GM19025 (cell line): ENCODE measurements around the gene MIPOL1.
"Not testable (repeated sequence)": the region's sequence is repeated elsewhere in the genome, so short reads cannot be mapped to it uniquely, and the experiment has no call there.

Experiments used
- ATAC-seq: cut with Tn5 transposase; IDR thresholded peaks from one replicate; pipeline ENCODE4 v1.9.1; 2021; ENCODE audit warnings: mild to moderate bottlenecking, low read depth, moderate library complexity; ENCODE audit not compliant: unreplicated experiment

The MIPOL1 gene

DNA sequence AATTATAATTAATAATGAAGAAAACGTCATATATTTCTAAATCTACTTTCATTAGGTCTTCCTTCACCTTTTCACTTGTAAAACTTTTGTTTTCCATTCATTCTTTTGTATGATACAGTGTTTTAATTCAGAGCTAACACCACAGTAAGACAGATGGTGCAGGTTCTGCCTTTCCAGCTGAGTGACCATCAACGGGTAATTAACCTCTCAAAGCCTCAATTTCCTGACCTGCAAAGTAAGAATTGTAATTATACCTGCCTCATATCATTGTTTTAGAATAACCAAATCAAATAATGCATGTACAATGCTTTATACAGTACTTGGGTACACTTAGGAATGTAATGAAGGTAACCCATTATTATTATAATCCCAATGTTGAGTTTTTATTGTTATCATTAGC lies 239.8 kb downstream of the MIPOL1 start:
- no peak for ATAC-seq

DNA sequence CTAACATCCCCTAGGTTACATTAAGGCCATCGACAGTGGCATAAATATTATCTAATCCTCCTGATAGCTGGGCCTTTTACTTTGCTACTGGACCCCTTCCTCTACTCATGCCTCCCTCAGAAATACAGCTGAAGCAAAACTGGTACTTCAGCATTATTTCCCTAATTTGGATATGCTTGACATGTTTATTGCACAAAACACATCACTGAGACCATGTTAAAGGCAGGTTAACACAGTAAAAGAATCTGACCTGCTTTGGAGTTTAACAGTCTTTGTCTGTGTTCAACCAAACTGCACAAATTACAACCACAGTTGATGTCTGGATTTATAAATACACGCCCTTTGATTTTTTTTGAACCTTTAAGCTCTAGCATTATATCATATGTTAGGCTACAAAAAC lies 240.7 kb downstream of the MIPOL1 start:
- ATAC-seq, result no peak

DNA sequence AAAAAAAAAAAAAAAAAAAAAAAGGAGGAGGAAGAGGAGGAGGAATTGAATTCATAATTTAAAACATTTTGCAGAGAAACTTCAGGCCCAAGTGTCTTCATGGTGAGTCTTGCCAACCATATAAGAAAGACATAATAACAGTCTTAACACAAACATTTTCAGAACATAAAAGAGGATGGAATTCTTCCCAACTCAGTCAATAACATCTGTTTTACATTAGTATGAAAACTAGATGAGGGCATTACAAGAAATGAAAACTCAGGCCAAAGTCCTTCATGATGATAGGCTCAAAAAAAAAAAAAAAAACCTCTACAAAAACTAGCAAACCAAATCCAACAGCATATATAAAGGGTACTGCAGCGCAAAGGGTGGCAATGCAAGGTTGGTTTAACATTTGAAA lies 245.7 kb downstream of the MIPOL1 start:
- ATAC-seq, result no peak

DNA sequence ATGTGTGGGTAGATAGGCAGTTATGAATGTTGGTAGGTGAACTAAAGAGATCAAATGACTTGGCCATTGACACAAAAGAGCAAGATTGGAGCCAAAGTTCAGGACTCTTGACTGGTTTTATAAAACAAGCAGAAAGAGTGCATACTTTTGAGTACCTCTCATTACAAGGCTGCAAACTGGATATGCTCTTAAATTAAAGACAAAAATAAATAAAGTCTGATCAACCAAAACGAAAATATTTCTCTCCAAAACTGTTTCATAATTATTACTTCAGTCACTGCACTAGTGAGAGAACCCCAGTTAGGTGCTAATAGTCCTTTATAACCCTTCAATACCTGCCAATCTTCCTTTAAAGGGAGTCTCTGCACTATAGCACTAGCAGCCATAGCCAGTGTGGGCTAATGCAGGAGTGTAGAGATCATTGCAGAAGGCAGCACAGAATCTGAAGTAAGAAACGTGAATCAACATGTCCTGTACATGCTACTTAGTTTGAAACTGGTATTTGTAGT lies 250.2 kb downstream of the MIPOL1 start:
- no peak for ATAC-seq

DNA sequence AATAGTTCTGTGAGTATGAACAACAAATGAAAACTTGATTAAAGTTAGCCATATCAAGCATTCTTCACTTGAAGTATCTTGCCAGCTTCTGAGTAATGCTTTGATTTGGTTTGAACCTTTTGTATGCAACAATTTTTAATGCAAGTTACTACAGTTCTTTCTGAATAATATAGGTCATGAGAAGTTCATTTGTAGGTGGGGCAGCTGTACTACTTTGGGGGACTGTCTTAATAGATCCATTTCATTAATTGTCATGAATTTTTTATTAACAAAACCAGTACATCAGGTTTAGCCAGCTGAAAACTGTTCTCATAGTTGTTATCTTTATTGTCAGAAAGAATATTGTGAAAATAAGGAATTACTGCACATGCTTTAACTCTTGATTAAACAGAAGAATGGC lies 254.6 kb downstream of the MIPOL1 start:
- no peak for ATAC-seq

DNA sequence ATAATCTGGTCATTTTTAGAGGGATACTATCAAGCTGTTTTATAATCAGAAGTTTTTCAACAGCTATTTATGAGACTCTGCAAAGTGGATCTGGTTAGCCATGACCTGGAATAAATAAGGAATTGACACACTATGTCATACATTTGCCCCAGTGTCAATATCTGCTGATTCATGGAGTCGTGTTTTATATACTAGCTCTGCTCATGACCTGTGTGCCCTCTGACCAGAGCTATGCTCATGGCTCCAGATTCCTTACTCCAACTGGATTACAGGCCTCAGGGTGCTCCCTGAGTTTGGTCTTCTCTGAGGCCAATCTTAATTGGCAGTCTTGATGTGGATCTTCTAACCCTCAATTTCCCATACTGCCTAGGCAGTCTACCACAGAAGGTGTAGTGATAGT lies 256.2 kb downstream of the MIPOL1 start:
- no peak for ATAC-seq

DNA sequence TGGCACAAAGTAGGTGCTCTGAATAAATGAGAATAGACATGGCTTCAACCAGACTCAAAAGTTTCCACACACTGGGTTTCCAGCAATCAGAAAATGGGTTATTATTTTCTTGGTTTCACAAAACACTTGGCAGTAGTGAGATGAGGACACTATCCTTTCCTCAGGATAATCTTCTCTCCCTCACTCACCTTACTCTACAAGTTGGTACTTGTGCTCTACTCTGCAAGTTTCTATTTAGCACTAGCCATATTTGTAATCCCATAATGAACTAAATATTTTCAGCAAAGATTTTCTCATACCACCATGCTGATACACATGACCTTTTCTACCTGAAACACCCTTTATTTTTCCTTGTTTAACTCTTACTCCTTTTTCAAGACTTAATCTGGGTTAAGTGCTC lies 259.6 kb downstream of the MIPOL1 start:
- no peak for ATAC-seq

DNA sequence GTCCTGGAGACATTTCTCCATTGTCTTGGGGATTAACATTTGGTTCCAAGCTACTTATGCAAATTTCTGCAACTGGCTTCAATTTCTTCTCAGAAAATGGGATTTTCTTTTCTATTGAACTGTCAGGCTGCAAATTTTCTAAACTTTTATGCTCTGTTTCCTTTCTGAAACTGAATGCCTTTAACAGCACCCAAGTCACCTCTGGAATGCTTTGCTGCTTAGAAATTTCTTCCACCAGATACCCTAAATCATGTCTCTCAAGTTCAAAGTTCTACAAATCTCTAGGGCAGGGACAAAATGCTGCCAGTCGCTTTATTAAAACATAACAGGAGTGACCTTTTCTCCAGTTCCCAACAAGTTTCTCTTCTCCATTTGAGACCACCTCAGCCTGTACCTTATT lies 264.7 kb downstream of the MIPOL1 start:
- not testable (repeated sequence) for ATAC-seq

DNA sequence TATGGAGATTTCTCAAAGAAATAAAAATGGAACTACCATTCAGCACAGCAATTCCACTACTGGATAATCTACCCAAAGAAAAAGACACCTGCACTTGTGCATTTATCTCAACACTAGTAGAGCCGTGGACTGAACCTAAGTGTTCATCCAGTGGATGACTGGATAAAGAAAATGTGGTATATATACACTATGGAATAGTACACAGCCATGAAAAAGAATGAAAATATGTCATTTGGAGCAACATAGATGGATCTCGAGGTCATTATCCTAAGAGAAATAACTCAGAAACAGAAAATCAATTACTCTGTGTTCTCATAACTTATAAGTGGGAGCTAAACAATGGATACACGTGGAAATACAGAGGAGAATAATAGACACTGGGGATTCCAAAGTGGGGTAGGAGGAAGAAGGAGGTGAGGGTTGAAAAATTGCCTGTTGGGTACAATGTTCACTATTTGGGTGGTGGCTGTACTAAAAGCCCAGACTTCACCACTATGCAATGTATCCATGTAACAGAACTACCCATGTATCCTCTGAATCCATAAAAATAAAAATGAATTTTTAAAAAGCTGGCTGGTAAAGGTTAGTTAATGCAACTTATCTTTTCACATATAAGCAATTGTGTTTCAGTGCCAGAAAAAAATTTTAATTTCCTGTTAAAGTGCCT lies 266.6 kb downstream of the MIPOL1 start:
- no peak for ATAC-seq

DNA sequence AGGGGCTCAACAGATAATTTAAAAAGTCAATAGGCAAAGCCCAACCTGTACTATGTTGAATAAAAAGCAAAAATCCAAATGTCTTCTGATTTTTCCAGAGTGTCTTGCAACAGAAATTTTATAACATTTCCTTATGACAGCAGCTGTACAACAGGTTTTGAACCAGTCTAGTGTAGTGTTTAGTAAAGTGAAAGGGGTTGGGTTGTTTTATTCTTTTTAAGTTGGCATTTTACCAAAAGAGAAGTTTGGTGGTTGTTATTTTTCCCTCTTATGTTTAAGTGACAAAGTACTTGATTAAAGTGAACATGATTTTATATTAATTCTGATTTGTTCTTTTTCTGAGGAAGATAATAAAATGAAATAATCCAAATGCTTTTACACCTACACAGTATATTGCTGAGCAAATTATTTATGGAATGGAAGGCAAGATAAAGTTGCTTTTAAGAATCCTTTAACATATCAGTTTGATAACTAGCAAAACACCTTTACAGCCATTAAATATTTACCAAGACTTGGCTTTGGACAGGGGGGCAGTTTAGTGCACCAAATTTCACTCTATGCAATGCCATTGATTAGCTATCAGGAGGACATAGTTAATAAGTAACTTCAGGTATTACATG lies 268.4 kb downstream of the MIPOL1 start:
- ATAC-seq, result no peak

DNA sequence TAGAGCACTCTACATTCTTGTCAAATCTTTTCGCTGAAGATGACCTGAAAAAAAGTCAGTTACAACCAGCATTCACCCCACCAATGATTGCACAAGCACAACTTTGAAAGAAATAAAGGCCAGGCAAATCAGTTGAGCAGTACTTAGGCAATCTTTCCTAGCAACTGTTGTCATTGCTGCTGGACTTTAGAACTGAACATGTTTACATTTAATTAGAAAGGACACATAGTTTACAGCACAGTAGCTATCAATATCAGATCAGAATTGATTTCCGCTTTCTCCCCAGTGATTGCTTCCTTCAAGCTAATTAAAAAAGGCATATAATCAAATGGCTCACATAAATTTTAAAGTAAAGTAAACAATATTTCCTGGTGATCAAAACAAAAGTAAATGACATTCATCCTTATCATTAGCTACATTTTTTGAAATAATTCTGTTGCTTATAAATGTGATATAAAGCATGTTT lies 268.9 kb downstream of the MIPOL1 start:
- ATAC-seq, result no peak

DNA sequence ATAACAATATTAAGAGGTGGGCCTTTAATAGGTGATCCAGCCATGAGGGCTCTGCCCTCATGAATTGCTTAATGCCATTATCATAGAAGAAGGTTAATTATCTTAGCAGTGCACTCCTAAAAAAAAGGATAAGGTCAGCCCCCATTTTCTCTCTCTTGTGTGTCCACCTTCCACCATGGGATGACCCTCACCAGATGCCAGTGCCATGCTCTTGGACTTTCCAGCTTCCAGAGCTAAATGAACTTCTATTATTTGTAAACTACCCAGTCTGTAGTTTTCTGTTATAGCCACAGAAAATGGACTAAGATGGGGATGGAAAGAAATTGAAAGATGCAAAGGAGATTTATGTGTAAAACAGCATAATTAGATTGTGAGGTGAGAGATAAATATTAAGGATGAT lies 271.9 kb downstream of the MIPOL1 start:
- no peak for ATAC-seq

DNA sequence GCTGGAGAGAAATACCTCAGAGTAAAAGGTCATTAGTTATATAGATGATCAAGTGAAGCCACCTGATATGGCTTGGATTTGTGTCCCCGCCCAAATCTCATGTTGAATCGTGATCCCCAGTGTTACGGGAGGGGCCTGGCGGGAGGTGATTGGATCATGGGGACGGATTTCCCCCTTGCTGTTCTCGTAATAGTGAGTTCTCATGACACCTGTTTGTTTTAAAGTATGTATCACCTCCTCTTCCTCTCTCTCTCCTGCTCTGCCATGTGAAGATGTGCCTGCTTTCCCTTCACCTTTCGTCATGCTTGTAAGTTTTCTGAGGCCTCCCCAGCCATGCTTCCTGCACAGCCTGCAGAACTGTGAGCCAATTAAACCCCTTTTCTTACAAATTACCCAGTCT lies 272.5 kb downstream of the MIPOL1 start:
- ATAC-seq, result no peak

DNA sequence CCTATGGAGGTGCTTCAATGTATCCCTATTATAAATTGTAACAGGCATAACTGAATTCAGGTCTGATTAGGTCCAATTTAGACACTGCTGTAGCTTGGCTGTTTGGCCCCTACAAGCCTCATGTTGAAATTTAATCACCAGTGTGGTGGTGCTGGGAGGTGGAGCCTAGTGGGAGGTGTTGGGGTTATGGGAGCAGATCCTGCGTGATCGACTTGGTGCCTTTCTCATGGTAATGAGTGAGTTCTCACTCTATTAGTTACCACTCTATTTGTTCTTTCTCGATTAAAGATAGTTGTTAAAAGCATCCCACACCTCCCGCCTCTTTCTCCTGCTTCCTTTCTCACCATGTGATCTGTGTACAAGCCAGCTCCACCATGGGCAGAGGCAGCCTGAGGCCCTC lies 275.2 kb downstream of the MIPOL1 start:
- no peak for ATAC-seq

DNA sequence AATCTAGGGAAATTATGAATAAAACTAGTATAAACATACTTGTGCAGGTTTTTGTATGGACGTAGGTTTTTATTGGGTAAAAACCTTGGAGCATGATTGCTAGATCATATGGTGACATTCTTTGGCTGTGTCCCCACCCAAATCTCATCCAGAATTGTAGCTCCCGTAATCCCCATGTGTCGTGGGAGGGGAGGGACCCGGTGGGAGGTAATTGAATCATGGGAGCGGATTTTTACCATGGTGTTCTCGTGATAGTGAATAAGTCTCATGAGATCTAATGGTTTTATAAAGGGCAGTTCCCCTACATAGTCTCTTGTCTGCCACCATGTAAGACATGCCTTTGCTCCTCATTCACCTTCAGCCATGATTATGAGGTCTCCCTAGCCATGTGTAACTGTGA lies 276.5 kb downstream of the MIPOL1 start:
- no peak for ATAC-seq

DNA sequence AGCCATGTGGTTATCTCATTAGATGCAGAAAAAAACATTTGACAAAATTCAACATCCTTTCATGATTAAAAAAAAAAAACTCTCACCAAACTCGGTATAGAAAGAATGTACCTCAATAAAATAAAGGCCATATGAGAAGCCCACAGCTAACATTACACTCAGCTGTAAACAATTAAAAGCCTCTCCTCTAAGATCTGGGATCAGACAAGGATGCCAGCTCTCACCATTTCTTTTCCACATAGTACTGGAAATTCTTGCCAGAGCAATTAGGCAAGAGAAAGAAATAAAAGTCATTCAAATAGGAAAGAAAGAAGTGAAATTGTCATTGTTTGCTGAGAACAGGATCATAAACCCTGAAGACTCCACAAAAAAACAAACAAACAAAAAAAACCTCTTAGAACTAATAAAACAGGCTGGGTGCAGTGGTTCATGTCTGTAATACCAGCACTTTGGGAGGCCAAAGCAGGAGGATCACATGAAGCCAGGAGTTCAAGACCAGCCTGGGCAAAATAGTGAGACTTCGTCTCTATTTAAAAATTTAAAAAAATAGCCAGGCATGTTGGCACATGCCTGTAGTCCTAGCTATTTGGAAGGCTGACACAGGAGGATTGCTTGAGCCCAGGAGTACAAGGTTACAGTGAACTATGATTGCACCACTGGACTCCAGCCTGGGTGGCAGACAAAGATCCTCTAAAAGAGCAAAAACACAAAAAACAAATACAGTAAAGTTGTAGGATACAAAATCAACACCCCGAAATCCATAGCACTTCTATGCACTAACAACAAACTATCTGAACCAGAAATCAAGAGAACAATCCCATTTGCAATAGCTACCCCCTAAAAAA lies 282.9 kb downstream of the MIPOL1 start:
- no peak for ATAC-seq

DNA sequence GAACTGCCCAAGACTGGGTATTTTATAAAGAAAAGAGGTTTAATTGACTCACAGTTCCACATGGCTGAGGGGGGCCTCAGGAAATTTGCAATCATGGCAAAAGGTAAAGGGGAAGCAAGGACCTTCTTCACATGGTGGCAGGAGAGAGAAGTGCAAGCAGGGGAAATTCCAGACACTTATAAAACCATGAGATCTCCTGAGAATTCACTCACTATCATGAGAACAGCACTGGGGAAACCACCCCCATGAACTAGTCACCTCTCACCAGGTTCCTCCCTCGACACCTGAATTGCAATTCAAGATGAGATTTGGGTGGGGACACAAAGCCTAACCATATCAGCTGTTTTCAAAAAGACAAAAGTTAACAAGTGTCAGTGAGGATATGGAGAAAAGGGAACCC lies 284.7 kb downstream of the MIPOL1 start:
- ATAC-seq, result no peak

DNA sequence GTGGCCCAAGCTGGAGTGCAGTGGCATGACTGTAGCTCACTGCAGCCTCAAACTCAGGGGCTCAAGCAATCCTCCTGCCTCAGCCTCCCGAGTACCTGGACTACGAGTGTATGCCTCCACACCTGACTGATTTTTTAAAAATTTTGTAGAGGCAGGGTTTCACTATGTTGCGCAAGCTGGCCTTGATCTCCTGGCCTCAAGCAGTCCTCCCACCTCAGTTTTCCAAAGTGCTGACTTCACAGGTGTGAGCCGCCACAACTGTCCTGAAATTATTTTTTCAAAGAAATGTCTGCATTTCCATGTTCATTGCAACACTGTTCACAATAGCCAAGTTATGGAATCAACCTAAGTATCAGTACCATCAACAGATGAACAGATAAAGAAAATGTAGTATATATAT lies 285.9 kb downstream of the MIPOL1 start:
- no peak for ATAC-seq

DNA sequence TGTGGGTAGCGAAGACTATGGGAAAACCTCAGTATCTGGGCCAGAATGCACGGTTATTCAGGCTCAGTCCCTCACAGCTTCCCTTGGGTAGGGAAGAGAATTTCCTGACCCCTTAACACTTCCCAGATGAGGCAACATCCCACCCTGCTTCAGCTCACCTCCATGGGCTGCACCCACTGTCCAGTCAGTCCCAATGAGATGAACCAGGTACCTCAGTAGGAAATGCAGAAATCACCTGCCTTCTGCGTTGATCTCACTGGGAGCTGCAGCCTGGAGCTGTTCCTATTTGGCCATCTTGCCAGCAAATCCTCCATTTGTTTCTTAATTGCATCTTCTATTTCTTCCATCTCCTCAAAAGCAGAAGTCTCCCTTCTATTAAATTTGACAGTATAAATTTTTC lies 292.9 kb downstream of the MIPOL1 start:
- no peak for ATAC-seq

DNA sequence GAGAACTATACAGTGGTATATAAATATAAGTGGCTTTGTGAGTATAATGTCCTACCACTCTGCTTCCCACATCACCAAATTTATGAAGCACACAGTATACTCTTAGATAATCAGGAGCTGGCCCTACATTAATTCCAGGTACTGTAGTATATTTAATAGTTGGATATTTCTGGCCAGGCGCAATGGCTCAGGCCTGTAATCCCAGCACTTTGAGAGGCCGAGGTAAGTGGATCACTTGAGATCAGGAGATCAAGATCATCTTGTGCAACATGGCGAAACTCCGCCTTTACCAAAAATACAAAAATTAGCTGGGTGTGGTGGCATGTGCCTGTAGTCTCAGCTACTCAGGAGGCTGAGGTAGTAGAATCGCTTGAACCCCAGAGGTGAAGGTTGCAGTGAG lies 293.3 kb downstream of the MIPOL1 start:
- ATAC-seq, result no peak

DNA sequence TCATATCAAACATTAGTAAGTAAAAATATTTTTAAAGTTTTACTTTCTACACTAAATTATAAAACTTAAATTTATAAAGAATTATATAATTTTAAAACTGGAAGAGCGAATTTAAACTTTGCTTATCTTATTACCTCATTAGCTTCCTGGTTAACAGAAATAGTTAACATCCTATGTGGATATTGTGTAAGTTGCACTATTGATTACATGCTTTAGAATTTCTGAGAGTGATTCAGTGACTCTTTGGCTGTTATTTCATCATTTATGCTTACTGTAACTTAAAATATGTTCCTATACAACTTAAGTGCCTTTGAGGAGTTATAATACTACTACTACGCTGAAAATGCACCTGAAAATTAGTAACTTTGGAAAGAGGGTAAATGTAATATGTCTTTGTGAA lies 295.9 kb downstream of the MIPOL1 start:
- no peak for ATAC-seq
